Pancreas (tissue), 10 donors: ENCODE measurements around the gene OSBPL8. TPM values are rescaled to one million over a fixed set of nuclear protein-coding genes. Genes with fewer than 3 reads are reported as not detected.
"Not testable (repeated sequence)": the region's sequence is repeated elsewhere in the genome, so short reads cannot be mapped to it uniquely, and the experiment has no call there.

Source experiments
- ATAC-seq, 4 donors: fragments of 200-7000 bp; cut with Tn5 transposase; one replicate each; pipeline versions ENCODE4 v1.8.0 to v1.9.1; 2020; ENCODE audit warnings: mild to moderate bottlenecking in 4 of 4, moderate library complexity in 4 of 4
- DNase-seq, 6 donors: peaks; one replicate each; pipeline ENCODE4 v3.0.0-alpha.2; 2020
- FAIRE-seq: peaks from 2 replicates; lab custom pipeline; 2012; peaks lifted over from hg19 to GRCh38; lab: Jason Lieb, UNC
- H3K27ac ChIP-seq, 4 donors: fragments of 200-600 bp; sonication (generic); 1 replicate in 3 of 4; 2 replicates in 1 of 4; pipeline versions ENCODE4 v1.5.0 to v1.8.0; 2020
- H3K27me3 ChIP-seq, 4 donors: fragments of 200-600 bp; one replicate each; pipeline ENCODE4 v1.8.0; 2021
- H3K36me3 ChIP-seq, 3 donors: fragments of 200-600 bp; sonication (generic) in 1 of 3; one replicate each; pipeline versions ENCODE4 v1.5.0 to v1.8.0; 2020 to 2021
- H3K4me1 ChIP-seq, 3 donors: fragments of 200-600 bp; one replicate each; pipeline ENCODE4 v1.8.0; 2021
- H3K4me3 ChIP-seq, 4 donors: fragments of 200-600 bp; sonication (generic) in 2 of 4; one replicate each; pipeline versions ENCODE4 v1.5.0 to v1.8.0; 2020 to 2021
- H3K9me3 ChIP-seq, 4 donors: fragments of 200-600 bp; one replicate each; pipeline ENCODE4 v1.8.0; 2021
- CTCF ChIP-seq, 4 donors: fragments of 200-600 bp; sonication (generic) in 3 of 4; IDR thresholded peaks; one replicate each; pipeline versions ENCODE4 v1.5.0 to v1.8.0; 2021; ENCODE audit warnings: antibody characterized with exemption in 4 of 4
- WGBS, 2 donors: extraction: QIAGEN DNeasy Blood & Tissue Kit; methylation state at CpG; one replicate each; pipeline ENCODE4 v1.1.7; 2013; 5-methylcytosine and 5-hydroxymethylcytosine counted together
- intact Hi-C, 3 donors: fragments of 100-400 bp; cut with DNase I; formaldehyde crosslinking; loops; one replicate each; pipeline versions ENCODE4 v1.11.1 to v1.14.2; 2022
- polyA plus RNA-seq, 2 donors: library from polyadenylated mRNA; stranded (reverse); fragments of 200-250 nt; gene quantifications; one replicate each; pipeline ENCODE4 v1.2.3, GENCODE V29; 2013
- total RNA-seq, 6 donors: library from RNA; stranded (reverse); fragmentation: NEBNext Ultra II Directional in 4 of 6; extraction: Animal tissue kit (Norgen Biotek cat#: 25700) in 4 of 6; gene quantifications; one replicate each; pipeline versions ENCODE4 v1.2.1 to v1.2.4, GENCODE V29; 2021 to 2023
- donor health status: healthy with polysubstance abuse.
- donor health status: DM: no; HTN: no; CAD: no; lungs with moderate emphysema.
- donor health status: DM: no; HTN: no; CAD: no.
- donor health status: control.
- donor health status: control.
- donor health status: Bipolar disorder and iron deficiency.
- donor health status: DM: yes; HTN: yes; CAD: no.
- donor health status: DM: no; HTN: no; CAD: no.
- donor health status: DM: no; HTN: no; CAD: no.
- donor health status: DM: yes; HTN: yes; CAD: no.

The OSBPL8 gene
- total and polyA plus RNA-seq, 8 donors = 3.6 to 39.6 (median 22.7) TPM

- peaks cover 0 to 10% (median 5%) of the 10 kb centered on the region in 3 donors for H3K36me3 ChIP-seq
- FAIRE-seq (no peak), DNase-seq (no peak), ATAC-seq (no peak)
- 78 to 79% methylated on average over 1 of the region's 1 CpG for WGBS, 2 donors
- TF ChIP-seq CTCF (IDR thresholded peaks at IDR 0.05) = no peak
- no peak overlapping the region for H3K27ac ChIP-seq
- no peaks in the 10 kb centered on the region for H3K9me3 ChIP-seq
- H3K4me1 ChIP-seq = no peaks in the 10 kb centered on the region
- intact Hi-C loops = no loop called here
- no peaks in the 10 kb centered on the region for H3K27me3 ChIP-seq
- H3K4me3 ChIP-seq = no peak overlapping the region
Measured at GRCh38 chr12:76374386-76375020, 185.1 kb downstream of the OSBPL8 start.

- WGBS, 2 donors = 97 to 100% methylated on average over 1 of the region's 1 CpG
- peaks cover 0 to 11% (median 5%) of the 10 kb centered on the region in 3 donors for H3K36me3 ChIP-seq
- no peaks in the 10 kb centered on the region for H3K4me1 ChIP-seq
- no peaks in the 10 kb centered on the region for H3K27me3 ChIP-seq
- ATAC-seq (no peak), FAIRE-seq (no peak), DNase-seq (no peak)
- H3K4me3 ChIP-seq = no peak overlapping the region
- intact Hi-C loops = no loop called here
- no peak overlapping the region for H3K27ac ChIP-seq
- no peaks in the 10 kb centered on the region for H3K9me3 ChIP-seq
- no peak for TF ChIP-seq CTCF (IDR thresholded peaks at IDR 0.05)
Measured at GRCh38 chr12:76368230-76368629, 191.3 kb downstream of the OSBPL8 start.

GRCh38 chr12:76366163-76366562 lies 193.4 kb downstream of the OSBPL8 start:
- DNase-seq = no peak
- intact Hi-C loops = no loop called here
- ATAC-seq = no peak
- WGBS, 2 donors = 93 to 100% methylated on average over 1 of the region's 1 CpG
- TF ChIP-seq CTCF (IDR thresholded peaks at IDR 0.05) = no peak
- no peak overlapping the region for H3K27ac ChIP-seq
- H3K4me3 ChIP-seq = no peak overlapping the region
- FAIRE-seq = no peak
- H3K27me3 ChIP-seq = no peaks in the 10 kb centered on the region
- H3K9me3 ChIP-seq = no peaks in the 10 kb centered on the region
- H3K36me3 ChIP-seq = peaks cover 0 to 11% (median 5%) of the 10 kb centered on the region in 3 donors
- H3K4me1 ChIP-seq = no peaks in the 10 kb centered on the region

DNA sequence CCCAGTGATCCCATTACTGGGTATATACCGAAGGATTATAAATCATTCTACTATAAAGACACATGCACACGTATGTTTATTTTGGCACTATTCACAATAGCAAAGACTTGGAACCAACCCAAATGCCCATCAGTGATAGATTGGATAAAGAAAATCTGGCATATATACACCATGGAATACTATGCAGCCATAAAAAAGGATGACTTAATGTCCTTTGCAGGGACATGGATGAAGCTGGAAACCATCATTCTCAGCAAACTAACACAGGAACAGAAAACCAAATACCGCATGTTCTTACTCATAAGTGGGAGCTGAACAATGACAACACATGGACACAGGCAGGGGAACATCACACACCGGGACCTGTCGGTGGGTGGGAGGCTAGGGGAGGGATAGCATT lies 195.4 kb downstream of the OSBPL8 start:
- H3K4me3 ChIP-seq, H3K27ac ChIP-seq, H3K9me3 ChIP-seq, H3K27me3 ChIP-seq, ATAC-seq, FAIRE-seq, DNase-seq, intact Hi-C loops, H3K4me1 ChIP-seq: not testable (repeated sequence)
- peaks cover 0 to 11% (median 5%) of the 10 kb centered on the region in 3 donors for H3K36me3 ChIP-seq
- WGBS, 2 donors = 92 to 96% methylated on average over 5 of the region's 5 CpGs

- H3K9me3 ChIP-seq = no peaks in the 10 kb centered on the region
- H3K27me3 ChIP-seq = no peaks in the 10 kb centered on the region
- H3K27ac ChIP-seq = no peak overlapping the region
- no peak overlapping the region for H3K4me3 ChIP-seq
- DNase-seq (peak in 1 of 6 donors; percentile 34), ATAC-seq (no peak), FAIRE-seq (no peak)
- H3K36me3 ChIP-seq = peaks cover 0 to under 1% (median 0%) of the 10 kb centered on the region in 3 donors
- WGBS, 2 donors = 94% methylated on average over 9 of the region's 9 CpGs
- peaks cover 0 to under 1% (median 0%) of the 10 kb centered on the region in 3 donors for H3K4me1 ChIP-seq
- intact Hi-C loops = no loop called here
- no peak for TF ChIP-seq CTCF (IDR thresholded peaks at IDR 0.05)
Measured at GRCh38 chr12:76360316-76360715, 199.3 kb downstream of the OSBPL8 start.
